GM18502 (cell line): ENCODE results near the gene PRKCE.

ENCODE experiments used
- ATAC-seq: cut with Tn5 transposase; IDR thresholded peaks from one replicate; pipeline ENCODE4 v1.9.1; 2021; ENCODE audit warnings: mild to moderate bottlenecking; ENCODE audit not compliant: unreplicated experiment, poor library complexity

The PRKCE gene

DNA sequence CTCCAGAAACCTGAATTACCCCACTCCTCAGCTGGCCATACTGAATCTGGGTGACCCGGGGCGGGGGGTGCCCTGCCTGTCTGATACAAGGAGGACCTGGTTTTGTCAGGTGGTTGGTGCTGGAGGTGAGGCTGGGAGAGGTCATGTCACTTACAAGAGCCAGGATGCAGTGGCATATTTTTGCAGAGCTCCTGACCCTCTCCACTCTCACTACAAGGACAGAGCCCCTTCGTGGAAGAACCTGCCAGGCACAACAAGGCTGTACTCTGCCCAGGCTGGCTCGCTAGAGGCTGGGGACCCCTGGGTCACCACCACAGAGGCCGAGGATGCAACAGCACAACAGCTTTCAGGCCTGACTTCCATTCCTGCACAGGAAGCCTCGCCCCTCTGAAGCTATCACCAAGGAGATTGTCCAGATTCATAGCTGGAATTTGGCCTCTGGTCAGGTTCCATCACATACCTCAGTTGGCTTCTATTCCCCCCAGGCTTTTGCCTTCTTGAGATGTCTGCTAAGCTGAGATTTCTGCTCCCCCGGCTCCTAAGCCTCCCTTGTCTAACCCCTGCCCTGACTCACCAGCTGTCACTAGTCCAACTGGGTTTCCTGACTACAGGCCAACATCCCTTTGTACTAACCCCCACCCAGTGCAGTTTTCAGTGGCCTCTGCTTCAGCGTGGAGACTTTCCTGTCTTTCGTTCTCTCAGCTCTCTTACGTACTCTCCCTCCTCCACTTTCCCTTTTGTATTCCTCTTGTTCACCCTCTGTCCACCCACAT, 513.2 kb downstream of the PRKCE start:
- ATAC-seq: no peak

GRCh38 chr2:46165916-46166315, 514.4 kb downstream of the PRKCE start:
- no peak for ATAC-seq

GRCh38 chr2:46167406-46167805, 515.9 kb downstream of the PRKCE start:
- no peak for ATAC-seq

- no peak for ATAC-seq
Observed at GRCh38 chr2:46167924-46168323, 516.4 kb downstream of the PRKCE start.

DNA sequence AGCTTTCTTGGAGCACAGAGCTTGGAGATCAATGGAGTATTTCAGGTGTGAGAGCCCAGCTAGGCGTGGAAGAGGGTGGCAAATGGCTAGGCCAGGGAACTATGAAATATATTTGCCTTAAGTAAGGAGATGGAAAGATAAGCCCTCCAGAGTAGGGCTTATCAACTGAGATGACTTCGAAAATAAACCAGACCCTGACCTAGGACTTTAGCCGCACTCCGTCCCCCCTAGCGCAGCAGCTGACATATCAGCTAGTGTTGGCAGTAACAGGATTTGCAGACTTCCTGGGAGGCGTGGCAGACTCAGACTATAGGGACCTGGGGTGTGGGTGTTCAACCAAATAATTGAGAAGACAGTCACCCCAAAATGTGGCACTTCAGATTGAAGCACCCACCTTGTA, 518.0 kb downstream of the PRKCE start:
- ATAC-seq: no peak

DNA sequence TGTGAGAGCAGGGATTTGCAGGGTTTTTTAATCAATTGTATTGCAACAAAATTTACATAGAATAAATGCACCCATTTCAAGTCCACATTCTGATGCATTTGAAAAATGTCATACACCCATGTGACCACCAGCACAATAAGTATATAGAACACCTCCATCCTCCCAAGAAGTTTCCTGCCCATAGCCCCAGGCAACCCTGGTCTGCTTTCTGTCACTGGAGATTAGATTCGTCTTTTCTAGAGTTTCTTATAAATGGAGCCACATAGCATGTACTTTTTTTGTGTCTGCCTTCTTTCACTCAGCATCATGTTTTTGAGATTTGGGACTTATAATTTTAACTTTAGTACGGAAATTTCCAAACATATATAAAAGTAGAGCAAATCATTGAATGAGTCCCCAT, 518.6 kb downstream of the PRKCE start:
- no peak for ATAC-seq

DNA sequence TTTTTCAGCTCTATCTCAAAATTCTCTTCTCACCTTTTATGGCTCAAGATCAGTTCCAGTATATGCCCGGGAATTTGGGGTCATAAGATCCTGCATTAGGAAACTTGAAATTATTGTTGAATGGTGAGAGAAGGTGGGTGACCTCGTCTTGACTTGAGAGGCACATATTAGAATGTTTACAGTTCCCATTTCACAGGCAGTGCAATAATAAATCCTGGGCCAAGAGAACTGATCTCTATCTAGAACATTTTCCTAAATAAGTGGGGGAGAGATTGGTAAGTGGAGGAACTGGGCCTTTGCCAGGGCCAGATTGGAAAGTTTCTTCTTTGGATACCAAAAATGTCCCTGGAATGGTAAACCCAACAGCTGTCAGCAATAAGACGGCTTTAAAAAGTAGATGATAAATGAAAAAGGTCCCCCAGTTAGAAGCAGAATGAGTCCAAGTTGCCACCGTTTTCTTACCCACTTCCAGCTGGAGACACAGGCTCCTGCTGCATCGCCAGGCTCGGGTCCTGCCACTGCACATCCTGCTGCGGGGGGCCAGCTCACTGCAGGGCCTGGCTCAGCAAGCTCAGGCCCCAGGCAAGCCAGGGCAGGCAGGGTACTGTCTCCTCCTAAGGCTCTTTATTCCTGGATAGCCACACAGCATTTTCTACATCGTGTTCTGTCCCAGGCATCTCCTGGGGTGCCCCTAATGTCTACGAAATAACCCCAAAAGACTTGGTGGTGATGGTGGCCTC, 519.3 kb downstream of the PRKCE start:
- ATAC-seq: no peak

DNA sequence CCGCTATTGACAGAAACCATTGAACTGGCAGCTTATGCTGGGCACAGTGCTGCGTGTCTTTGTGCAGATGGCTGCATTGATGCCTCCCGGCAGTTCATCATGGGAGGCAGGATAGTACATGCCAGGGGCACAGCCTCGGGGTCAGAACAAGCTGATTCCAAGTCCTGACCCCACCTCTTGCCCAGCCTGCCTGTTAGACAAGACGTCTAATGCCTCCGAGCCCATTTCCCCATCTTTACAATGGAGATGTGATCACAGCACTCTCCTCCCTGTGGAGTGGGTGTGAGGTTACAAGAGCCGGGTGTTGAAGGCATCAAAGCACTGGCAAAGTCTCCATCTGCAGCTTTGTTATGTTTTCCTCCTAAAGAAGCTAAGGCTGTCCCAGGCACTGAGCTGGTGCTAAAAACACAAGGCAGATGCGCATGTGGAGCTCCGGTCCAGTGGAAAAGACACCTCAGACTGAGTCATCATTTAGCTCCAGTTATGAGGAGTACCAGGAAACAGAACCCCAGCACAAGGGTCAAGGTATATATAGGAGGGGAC, 520.0 kb downstream of the PRKCE start:
- ATAC-seq: no peak

DNA sequence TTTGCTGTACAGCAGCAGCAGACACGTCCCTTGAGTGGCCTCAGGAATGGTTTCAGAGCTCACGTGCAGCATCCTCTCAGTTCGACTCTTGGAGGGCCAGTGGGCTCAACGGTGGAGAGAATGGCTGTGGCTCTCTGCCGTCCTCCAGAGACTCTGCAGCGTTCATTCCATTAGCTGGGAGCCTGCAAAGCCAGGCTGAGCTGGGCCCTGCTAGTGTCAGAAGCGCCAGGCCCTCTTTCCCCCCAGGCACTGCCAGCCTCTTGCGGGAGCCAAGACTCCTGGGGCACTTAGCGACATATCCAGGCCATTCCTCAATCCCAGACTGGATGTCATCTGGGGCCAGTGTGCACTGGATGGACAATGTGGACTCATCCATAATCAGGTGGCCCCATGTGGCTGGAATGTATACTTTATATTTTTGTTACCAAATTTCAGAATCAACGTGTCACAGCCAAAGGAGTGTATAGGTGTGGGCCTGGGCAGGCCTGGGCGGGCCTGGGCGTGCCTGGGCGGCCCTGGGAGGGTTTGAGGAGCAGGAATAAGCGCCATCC, 520.6 kb downstream of the PRKCE start:
- ATAC-seq: no peak

GRCh38 chr2:46173030-46173429, 521.6 kb downstream of the PRKCE start:
- no peak for ATAC-seq

GRCh38 chr2:46173636-46174250, 522.3 kb downstream of the PRKCE start:
- ATAC-seq: no peak

- ATAC-seq: no peak
Observed at GRCh38 chr2:46174345-46175170, 523.1 kb downstream of the PRKCE start.

DNA sequence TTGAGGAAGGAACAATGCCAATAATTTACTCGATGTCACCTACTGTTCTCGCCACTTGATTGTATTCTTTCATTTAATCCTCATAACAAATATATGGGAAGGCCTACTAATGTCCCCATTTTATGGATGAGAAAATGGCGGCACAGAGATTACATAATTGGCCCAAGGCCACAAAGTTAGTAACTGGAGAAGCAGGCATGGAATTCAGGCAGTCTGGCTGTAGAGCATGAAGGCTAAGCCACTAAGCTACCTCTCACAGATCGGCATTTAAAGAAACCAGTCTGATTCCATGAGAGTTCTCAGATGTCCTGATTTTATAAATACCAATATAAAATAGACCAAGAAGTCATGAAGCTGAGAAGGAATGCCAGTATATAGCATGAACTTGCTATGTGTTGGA, 523.9 kb downstream of the PRKCE start:
- no peak for ATAC-seq

GRCh38 chr2:46177461-46178089, 526.1 kb downstream of the PRKCE start:
- ATAC-seq: no peak

DNA sequence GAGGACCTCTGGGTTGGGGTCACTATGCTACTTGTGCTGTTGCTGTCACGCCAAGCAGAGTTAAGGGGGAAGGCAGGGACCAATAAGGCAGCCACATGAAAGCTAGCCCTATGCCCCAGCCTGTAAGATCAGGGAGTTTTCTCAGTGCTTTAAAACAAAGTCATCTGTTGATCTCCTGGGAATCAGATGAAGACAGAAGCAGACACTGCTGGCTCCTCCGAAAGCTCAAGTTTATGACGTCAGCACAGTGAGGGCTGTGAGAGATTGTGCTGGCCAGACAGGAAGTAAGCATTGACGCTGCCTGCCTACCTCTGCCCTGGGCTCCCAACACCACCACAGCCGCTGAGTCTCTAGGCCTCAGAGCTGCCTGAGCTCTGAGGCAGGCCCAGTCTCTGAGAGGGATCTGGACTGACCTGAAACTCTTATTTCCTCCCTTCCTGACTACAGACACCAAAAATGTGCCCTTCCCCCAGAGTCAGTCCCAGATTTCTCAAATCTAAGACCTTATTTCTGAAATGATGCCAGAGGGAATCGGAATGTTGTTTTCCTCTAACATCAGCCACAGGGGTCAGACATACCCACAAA, 527.7 kb downstream of the PRKCE start:
- ATAC-seq: no peak

DNA sequence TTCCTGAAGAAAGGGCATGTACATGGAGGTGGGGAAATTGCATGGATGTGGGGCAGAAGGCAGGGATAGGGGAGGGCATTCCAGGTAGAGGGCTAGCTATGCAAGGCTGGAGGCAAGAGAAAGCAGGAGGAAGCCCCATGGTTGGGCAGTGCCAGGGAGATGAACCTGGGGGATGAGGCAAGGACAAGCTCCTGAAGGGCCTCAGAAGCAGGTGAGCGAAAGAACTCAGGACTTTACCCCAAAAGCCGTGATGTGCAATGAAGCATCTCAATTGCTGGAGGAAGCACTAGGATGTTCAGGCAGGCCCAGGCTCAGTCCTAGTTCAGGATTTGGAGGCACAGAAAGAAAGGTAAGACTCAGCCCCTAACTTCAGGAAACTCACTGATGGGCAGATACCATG, 528.7 kb downstream of the PRKCE start:
- ATAC-seq: no peak

DNA sequence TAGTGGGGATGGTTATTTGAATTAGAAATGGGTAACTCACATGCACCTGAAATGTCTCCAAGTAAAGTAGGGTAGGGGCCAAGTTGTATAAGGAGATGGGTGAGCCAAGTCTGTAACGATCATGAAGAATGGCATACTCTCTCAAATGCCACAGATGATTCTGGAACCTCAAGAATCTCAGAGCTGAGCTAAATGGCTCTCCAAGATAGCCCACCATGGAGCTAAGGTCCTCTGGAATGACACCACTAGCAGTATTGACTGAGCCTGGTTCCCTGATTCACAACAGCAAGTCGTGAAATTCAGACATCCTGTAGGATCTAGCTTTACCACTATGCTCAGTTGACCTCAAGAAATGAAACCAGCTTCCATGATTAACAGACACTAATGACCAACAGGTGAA, 529.8 kb downstream of the PRKCE start:
- no peak for ATAC-seq

- ATAC-seq: no peak
Observed at GRCh38 chr2:46181789-46182530, 530.5 kb downstream of the PRKCE start.

DNA sequence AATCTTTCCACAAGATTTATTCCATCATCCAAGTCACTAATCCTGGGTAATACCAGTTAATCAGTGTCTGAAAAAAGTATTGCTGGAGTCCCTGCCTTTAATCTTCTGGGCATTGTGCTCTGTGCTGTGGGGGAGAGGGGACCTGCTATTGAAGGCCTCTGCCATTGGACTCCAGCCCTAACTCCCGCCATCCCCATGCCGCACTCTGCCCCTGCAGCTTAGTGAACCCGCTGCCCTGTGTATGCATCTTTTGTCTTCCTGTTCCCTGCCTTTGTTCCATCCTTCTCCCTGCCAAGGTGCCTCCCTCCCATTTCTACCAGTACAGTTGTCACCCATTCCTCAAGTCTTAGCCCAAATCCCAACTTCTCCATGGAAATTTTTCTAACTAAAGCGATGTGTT, 532.0 kb downstream of the PRKCE start:
- no peak for ATAC-seq
